Lower leg skin (tissue), 3 donors: Measurements from ENCODE around the gene FNIP1.

Source experiments
- CTCF ChIP-seq, 3 donors: fragments of 450-650 bp; IDR thresholded peaks; one replicate each; pipeline ENCODE4 v1.5.1; 2016; ENCODE audit warnings: antibody characterized with exemption in 3 of 3, mild to moderate bottlenecking in 3 of 3, moderate library complexity in 2 of 3
- POLR2A ChIP-seq, 2 donors: fragments of 450-650 bp; IDR thresholded peaks; one replicate each; pipeline ENCODE4 v1.6.1; 2016 to 2017; ENCODE audit warnings: antibody characterized with exemption in 2 of 2, mild to moderate bottlenecking in 1 of 2, moderate library complexity in 1 of 2

DNA sequence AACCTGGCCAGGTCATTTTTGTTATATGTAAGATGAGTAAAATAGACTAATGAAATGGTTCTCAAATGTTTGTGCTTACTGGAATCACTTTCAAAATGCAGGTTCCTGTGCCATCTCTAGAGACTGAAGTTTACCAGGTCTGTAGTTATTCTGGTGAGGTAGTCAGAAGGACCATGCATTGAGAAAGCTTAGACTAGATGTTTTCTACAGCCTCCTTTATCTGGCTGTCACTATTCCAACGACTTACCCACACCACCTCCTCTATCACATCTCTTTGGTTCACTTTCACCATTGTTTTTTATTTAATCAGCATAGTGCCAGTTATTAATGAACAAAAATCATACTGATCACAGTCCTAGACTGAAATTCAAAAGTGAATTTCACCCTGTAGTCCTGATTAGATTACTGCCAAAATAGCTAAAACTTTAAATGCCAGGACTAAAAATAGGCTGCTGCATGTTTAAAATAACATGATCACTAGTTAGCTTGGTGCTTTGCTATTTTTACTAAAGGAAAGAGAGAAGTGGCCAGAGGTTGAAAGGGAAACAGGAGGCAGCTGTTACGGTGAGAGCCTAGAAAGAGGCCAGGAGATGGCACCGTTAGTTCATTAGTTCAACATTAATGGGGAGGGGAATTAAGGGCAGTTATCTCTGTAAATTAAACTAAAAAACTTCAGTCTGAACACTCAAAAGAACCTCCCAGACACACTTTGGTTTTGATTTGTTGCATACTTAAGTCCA lies 13.9 kb upstream of the FNIP1 start:
- TF ChIP-seq CTCF (IDR thresholded peaks at IDR 0.05): no peak
- no peak for TF ChIP-seq POLR2A (IDR thresholded peaks at IDR 0.05)
